GM12865 (cell line): Measurements from ENCODE around the gene CASKIN1.
A peak's percentile ranks its signal among the peaks of the same experiment; 100 is the strongest.

Experiments used
- DNase-seq: peaks from one replicate; pipeline ENCODE4 v3.0.0; 2010; ENCODE audit warnings: low read depth
- H3K4me3 ChIP-seq: 2 replicates; pipeline ENCODE4 v1.5.1; 2011; ENCODE audit warnings: mild to moderate bottlenecking, low read depth, low read length, control low read depth
- TF ChIP-seq, protein P1 (sequence below): IDR thresholded peaks from 2 replicates; pipeline ENCODE4 v1.5.1; 2011; ENCODE audit warnings: low read length, control low read depth, low read depth, inconsistent platforms; ENCODE audit not compliant: insufficient read depth; ENCODE audit errors: missing control alignments

CASKIN1 gene

DNA sequence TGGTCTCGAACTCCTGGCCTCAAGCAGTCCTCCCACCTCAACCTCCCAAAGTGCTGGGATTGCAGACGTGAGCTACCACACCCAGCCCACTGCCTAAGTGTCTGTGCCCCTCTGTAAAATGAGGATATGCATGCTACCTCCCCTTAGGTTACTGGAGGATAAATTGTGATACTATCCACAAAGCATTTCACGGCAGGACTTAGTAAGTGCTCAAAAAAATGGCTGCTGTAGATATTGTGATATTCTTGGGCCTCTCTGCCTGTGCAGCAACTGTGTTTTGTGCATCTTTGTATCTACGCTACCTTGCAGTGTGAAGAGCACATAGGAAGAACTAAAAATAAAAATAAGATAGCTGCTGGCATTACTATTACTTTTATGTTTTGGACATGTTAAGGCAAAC lies 1.9 kb upstream of the CASKIN1 start:
- no peak for DNase-seq
- no peak overlapping the region for H3K4me3 ChIP-seq
- TF ChIP-seq, protein P1, sequence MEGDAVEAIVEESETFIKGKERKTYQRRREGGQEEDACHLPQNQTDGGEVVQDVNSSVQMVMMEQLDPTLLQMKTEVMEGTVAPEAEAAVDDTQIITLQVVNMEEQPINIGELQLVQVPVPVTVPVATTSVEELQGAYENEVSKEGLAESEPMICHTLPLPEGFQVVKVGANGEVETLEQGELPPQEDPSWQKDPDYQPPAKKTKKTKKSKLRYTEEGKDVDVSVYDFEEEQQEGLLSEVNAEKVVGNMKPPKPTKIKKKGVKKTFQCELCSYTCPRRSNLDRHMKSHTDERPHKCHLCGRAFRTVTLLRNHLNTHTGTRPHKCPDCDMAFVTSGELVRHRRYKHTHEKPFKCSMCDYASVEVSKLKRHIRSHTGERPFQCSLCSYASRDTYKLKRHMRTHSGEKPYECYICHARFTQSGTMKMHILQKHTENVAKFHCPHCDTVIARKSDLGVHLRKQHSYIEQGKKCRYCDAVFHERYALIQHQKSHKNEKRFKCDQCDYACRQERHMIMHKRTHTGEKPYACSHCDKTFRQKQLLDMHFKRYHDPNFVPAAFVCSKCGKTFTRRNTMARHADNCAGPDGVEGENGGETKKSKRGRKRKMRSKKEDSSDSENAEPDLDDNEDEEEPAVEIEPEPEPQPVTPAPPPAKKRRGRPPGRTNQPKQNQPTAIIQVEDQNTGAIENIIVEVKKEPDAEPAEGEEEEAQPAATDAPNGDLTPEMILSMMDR, result no peak

DNA sequence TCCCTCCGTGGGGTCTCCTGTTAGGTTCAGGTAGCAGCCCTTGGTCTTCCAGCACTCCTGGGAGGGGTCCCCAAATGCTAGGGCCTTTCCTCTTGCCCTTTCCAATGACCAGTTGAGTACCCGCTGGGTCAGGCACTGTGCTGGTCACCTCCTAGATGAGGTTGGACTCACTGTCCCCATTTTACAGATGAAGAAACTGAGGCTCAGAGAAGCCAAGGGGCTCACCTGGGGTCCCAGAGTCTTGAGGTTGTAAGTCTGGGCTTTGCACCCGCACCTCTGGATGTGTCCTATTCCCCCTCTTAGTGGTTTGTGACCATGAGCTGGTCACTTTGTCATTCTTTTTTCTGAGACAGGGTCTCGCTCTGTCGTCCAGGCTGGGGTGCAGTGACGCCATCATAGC lies 1.4 kb upstream of the CASKIN1 start:
- DNase-seq, result no peak

DNA sequence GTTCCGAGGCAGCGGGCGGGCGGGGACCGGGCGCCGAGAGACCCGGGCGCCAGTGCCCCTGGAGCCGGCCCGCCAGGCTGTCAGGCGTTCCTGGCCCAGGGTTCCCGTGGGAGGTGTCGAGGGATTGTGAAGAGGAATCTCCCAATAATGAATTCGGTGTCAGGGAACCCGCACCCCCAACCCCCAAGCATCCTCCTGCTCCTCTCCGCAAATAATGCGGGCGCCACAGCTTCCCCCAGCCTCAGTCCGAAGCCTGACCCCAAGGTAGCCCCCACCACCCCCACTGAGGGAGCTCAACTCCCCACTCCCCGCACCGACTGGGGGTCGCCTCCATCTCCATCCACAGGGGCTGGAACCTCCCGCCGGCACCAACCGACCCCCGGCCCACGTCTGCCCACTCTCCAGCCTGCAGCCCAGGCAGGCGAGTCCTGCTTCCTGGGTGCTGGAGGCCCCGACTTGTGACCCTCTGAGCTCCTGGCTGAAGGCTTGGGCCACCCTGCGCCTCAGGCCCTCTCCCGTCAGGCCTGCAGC lies 641 bp upstream of the CASKIN1 start:
- TF ChIP-seq, protein P1, result no peak
- H3K4me3 ChIP-seq, result no peak overlapping the region

More for the DNA sequence above, 1.4 kb upstream of the CASKIN1 start:
- TF ChIP-seq, protein P1, result no peak
- no peak overlapping the region for H3K4me3 ChIP-seq

DNA sequence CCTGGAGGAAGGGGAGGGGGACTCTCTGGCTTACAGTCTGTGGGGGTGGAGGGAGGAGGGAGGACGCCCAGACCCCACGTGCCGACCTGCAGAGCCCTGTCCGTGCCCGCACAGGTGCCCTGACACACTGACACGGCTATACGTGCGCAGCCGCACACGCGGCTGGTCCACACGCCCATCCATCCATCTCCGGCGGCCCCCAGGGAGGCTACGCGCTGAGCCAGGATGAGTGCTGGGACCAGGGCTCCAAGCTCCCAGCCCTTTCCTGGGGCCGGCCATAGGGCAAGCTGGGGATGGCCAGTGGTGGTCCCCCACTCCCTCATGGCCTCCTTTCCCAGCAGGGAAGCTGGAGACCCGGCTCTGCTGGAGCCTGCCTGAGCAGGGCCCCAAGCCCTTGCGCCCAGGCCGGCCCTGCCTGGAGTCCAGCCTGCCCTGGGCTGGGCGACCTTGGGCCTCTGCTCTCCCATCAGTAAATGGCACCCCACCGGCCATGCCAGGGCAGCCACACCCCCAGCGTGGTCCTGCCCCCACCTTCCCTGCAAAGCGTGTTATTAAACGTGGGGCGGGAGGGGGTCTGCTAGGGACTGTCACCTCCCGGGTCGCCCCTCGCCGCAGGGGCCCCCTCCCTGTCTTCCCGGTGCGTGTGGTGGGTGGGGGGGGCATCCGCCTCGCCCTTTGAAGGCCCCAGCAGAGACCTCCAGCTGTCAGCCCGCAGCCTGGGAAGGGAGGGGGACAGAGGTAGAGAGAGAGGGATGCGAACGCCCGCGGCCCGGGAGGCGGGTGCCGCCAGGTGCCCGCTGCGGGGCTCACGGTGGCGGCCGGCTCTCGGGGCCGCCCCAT lies 863 bp downstream of the CASKIN1 start:
- H3K4me3 ChIP-seq, result no peak overlapping the region
- DNase-seq, result no peak
- TF ChIP-seq, protein P1, result no peak

More for the DNA sequence above, 641 bp upstream of the CASKIN1 start:
- DNase-seq, result no peak

DNA sequence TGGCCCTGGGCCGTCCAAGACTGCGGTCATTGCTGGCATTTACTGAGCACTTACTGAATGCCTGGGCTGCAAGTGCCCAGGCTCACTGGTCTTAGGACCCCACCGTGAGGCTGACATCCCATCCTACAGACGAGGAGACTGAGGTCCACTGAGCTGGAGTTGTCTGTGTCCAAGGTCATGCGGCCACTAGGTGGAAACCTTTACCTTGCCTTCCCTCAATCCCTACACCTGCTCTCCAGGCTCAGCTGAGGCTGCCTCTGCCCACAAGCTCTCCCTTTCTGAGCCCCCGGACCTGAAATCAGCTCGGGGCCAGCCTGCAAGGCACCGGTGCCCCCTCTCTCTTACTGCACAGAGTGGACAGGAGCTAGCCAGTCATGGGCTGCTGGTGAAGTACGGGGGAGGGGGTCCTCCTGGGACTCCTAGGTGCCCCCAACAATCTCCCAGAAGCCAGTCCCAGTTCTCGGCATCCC lies 1.5 kb downstream of the CASKIN1 start:
- TF ChIP-seq, protein P1, result peak; percentile 50
- peak; percentile 80 for DNase-seq
- H3K4me3 ChIP-seq, result no peak overlapping the region

DNA sequence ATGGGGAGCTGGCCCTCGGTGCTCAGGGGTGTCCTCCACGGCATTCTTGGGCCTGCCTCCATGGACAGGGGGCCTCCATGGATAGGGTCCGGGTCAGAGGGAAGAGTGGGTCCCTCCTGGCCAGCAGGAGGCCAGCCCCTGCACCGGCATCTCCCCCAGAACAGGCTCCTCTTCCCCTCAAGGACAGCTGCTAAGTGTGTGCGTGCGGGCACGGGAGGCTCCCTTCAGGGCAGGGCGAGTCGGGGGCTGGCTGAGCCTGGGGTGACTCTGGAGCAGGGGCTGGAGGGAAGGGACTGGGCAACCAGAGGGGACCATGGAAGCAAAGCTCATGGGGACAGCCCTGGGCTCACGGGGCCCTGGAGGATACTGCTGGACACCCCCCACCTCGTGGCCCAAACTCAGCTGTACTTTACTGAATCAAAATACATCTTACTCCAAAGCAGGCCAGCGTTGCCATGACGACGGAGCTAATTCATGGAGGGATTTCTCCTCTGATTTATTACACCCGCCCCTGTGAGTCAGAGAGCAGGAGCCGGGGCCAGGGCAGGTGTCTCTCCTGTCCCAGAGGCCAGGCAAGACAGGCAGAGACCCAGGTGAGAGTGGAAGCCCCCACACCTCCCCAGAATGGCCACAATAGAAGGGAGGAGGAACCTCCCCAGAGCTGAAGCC lies 2.1 kb downstream of the CASKIN1 start:
- DNase-seq, result no peak
- H3K4me3 ChIP-seq, result no peak overlapping the region

More for the DNA sequence above, 2.1 kb downstream of the CASKIN1 start:
- TF ChIP-seq, protein P1, result no peak
